HG02973 (cell line): ENCODE results near the gene MT1G.
A peak's percentile ranks its signal among the peaks of the same experiment; 100 is the strongest.
"Not testable (repeated sequence)": the region's sequence is repeated elsewhere in the genome, so short reads cannot be mapped to it uniquely, and the experiment has no call there.

Experiments used
- ATAC-seq: cut with Tn5 transposase; IDR thresholded peaks from one replicate; pipeline ENCODE4 v1.9.1; 2021; ENCODE audit warnings: moderate library complexity; ENCODE audit not compliant: unreplicated experiment

Gene MT1G

GRCh38 chr16:56684926-56685590, 17.2 kb upstream of the MT1G start:
- ATAC-seq: no peak

- ATAC-seq: no peak
Measured at GRCh38 chr16:56684256-56684925, 16.5 kb upstream of the MT1G start.

- no peak for ATAC-seq
Measured at GRCh38 chr16:56683424-56684172, 15.7 kb upstream of the MT1G start.

- no peak for ATAC-seq
Measured at GRCh38 chr16:56682703-56683397, 15.0 kb upstream of the MT1G start.

GRCh38 chr16:56681939-56682702, 14.3 kb upstream of the MT1G start, which contains the start of gene MT1X:
Gene MT1X, plus strand, starts transcription at chr16:56682470. Its CDS starts 71 bp downstream, at chr16:56682541.
- ATAC-seq: peak; percentile 96

GRCh38 chr16:56679818-56680217, 12.0 kb upstream of the MT1G start:
- ATAC-seq: no peak

- no peak for ATAC-seq
Measured at GRCh38 chr16:56679078-56679730, 11.3 kb upstream of the MT1G start.

- ATAC-seq: no peak
Measured at GRCh38 chr16:56677474-56677873, 9.6 kb upstream of the MT1G start.

- ATAC-seq: no peak
Measured at GRCh38 chr16:56675685-56676210, 7.9 kb upstream of the MT1G start.

GRCh38 chr16:56674570-56674969, 6.7 kb upstream of the MT1G start:
- ATAC-seq: not testable (repeated sequence)

- no peak for ATAC-seq
Measured at GRCh38 chr16:56673921-56674320, 6.1 kb upstream of the MT1G start.

GRCh38 chr16:56672761-56673536, 5.1 kb upstream of the MT1G start:
- no peak for ATAC-seq

- ATAC-seq: not testable (repeated sequence)
Measured at GRCh38 chr16:56672171-56672570, 4.3 kb upstream of the MT1G start.

GRCh38 chr16:56671691-56672090, 3.8 kb upstream of the MT1G start:
- ATAC-seq: not testable (repeated sequence)

- no peak for ATAC-seq
Measured at GRCh38 chr16:56670620-56670934, 2.7 kb upstream of the MT1G start.

- no peak for ATAC-seq
Measured at GRCh38 chr16:56669840-56670619, 2.2 kb upstream of the MT1G start.

GRCh38 chr16:56669005-56669839, 1.4 kb upstream of the MT1G start, which contains the start of gene MT1H:
Gene MT1H, plus strand, starts transcription at chr16:56669814. Its CDS starts 71 bp downstream, at chr16:56669885.
- no peak for ATAC-seq
